Activated CD4-positive, alpha-beta T cell treated with anti-CD3 and anti-CD28 coated beads for 36 hours (primary cell): ENCODE measurements around the gene C10orf62. TPM values are rescaled to one million over a fixed set of nuclear protein-coding genes. Genes with fewer than 3 reads are reported as not detected.
A peak's percentile ranks its signal among the peaks of the same experiment; 100 is the strongest.
"Not testable (repeated sequence)": the region's sequence is repeated elsewhere in the genome, so short reads cannot be mapped to it uniquely, and the experiment has no call there.

Experiments
- ATAC-seq: fragments of 200-7000 bp; cut with Tn5 transposase; one replicate; pipeline ENCODE4 v1.10.0; 2021; ENCODE audit warnings: mild to moderate bottlenecking, moderate library complexity
- CTCF ChIA-PET: fragments of 350-600 bp; sonication (Branson Sonifier 250); formaldehyde crosslinking; loops from one replicate; lab custom pipeline; 2021; ENCODE audit warnings: antibody characterized with exemption; lab: Charles Lee
- POLR2A ChIA-PET: fragments of 350-600 bp; sonication (Branson Sonifier 250); formaldehyde crosslinking; loops from one replicate; lab custom pipeline; 2021; ENCODE audit warnings: antibody characterized with exemption, inconsistent platforms; lab: Charles Lee
- DNase-seq: peaks from one replicate; pipeline ENCODE4 v3.0.0-alpha.2; 2020
- H3K27ac Mint-ChIP-seq: one replicate; pipeline ENCODE4 v1.8.0; 2021; ENCODE audit warnings: mixed read lengths
- H3K27me3 Mint-ChIP-seq: one replicate; pipeline ENCODE4 v1.8.0; 2021; ENCODE audit warnings: mixed read lengths
- H3K36me3 Mint-ChIP-seq: one replicate; pipeline ENCODE4 v1.8.0; 2021; ENCODE audit warnings: low read depth, mixed read lengths
- H3K4me1 Mint-ChIP-seq: one replicate; pipeline ENCODE4 v1.8.0; 2021; ENCODE audit warnings: mixed read lengths
- H3K4me3 Mint-ChIP-seq: one replicate; pipeline ENCODE4 v1.8.0; 2021; ENCODE audit warnings: mild to moderate bottlenecking, moderate library complexity, mixed read lengths
- H3K9me3 Mint-ChIP-seq: one replicate; pipeline ENCODE4 v1.8.0; 2021; ENCODE audit warnings: low read depth, mixed read lengths
- intact Hi-C, 2 experiments: fragments of 100-400 bp; cut with DNase I in 1 of 2; cut with micrococcal nuclease in 1 of 2; formaldehyde crosslinking; loops; one replicate each; pipeline versions ENCODE4 v1.14.2 to v1.15.1; 2022 to 2024; cut with DNase I, micrococcal nuclease
- total RNA-seq, 2 experiments: library from RNA; stranded (reverse); gene quantifications; one replicate each; pipeline ENCODE4 v1.2.3, GENCODE V29; 2021

C10orf62 gene
- total RNA-seq, 2 experiments from 2014 or later = not detected

DNA sequence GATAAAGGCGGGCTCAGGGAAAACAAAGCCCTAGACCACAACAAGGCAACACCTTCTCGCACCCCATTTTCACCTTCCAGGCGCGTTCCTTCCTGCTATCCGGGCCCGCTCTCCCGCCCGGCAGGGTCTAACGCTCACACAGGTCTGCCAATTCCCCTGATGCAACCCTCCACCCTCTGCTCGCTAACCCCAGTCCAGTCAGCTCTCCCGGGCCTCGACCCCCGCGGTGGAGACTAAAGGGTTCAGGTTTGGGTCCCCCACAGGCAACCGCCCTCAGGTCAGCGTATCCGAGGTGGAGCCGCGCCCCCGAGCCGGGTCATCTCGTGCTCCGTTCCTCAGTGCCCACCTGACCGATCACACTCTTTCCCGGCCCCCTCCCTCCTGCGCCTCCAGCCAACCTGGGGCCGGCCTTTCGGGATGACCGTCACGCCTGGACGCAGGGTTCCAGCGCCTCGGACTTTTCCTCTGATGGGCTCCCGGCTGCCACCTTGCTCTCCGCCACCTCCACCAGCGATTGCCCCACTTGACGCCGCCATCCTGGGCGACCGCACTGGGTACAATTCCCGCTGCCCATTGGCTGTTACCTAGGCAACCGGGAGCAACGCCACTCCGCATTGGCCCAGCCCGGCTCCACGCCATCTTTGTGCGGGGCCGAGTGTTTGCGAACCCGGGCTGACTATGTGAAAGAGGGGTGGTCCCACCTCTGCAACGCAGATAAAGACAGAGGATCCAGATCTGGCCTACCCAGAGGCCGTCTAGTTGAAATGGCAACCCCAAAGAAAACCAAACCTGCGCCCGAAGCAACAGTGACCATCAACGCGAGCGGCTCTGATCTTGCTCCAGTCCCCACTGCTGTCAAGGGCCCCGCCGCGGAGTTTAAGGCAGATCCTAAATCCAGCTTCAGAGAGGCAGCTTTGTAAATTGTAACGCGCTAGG is 43.7 kb downstream of the C10orf62 start, which contains the start of gene MORN4:
MORN4 (minus strand) TSS at position 552 of the 936 bp plus-strand sequence. CDS start 13,847 bp downstream, outside the sequence.
- H3K36me3 Mint-ChIP-seq = no peaks in the 10 kb centered on the region
- CTCF ChIA-PET = interaction anchor here (0.7 kb wide), 2 partner anchors 11 to 25 kb away, joined by 3 read pairs; no protein-coding TSS in a partner anchor
- peak within 1 kb of the TSS; percentile 85 for H3K4me3 Mint-ChIP-seq
- H3K9me3 Mint-ChIP-seq = no peaks in the 10 kb centered on the region
- H3K27ac Mint-ChIP-seq = peak within 1 kb of the TSS; percentile 85
- POLR2A ChIA-PET = no interaction called here
- intact Hi-C loops = loop anchor here (1.0 to 2.0 kb wide), 6 partner anchors 8 to 187 kb away; partner anchors contain the start of genes MMS19 (in 2 of the 2), UBTD1 (in 2 of the 2), AVPI1 (in 1 of the 2) and EXOSC1 (in 1 of the 2)
- ATAC-seq (peak; percentile 99), DNase-seq (peak; percentile 94)
- peaks cover 16% of the 10 kb centered on the region for H3K4me1 Mint-ChIP-seq
- no peaks in the 10 kb centered on the region for H3K27me3 Mint-ChIP-seq

DNA sequence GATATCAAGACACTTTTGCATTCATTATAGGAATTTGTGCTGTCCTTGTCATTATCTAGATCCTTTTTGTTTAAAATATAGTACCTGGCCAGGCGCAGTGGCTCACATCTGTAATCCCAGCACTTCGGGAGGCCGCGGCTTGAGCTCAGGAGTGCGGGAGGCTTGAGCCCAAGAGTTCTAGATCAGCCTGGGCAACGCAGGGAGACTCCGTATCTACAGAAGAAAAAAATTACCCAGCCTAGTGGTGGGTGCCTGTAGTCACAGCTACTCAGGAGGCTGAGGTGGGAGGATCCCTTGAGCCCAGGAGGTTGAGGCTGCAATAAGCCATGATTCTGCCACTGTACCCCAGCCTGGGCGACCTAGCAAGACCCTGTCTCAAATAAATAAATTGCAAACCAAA is 44.4 kb downstream of the C10orf62 start:
- POLR2A ChIA-PET = no interaction called here
- intact Hi-C loops = loop anchor here (1.0 to 2.0 kb wide), 6 partner anchors 7 to 188 kb away; partner anchors contain the start of genes MMS19 (in 2 of the 2), UBTD1 (in 2 of the 2), AVPI1 (in 1 of the 2) and EXOSC1 (in 1 of the 2)

DNA sequence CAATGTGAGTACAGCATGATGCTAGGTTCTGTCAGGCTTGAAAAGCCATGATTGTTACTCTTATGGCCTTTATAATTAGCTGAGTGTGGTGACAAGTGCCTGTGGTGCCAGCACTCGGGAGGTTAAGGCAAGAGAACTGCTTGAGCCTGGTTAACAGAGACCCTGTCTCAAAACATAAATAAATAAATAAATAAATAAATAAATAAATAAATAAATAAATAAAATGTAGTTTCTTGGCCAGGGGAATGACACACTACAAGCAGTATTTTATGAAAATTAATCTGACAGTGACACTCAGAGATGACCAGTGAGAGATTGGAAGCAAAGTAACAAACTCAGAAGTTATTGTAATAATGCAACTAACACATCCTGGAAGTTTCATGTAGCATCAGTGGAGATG is 46.1 kb downstream of the C10orf62 start:
- H3K36me3 Mint-ChIP-seq = no peaks in the 10 kb centered on the region
- ATAC-seq = no peak
- no peaks in the 10 kb centered on the region for H3K9me3 Mint-ChIP-seq
- intact Hi-C loops = no loop called here
- peaks cover 20% of the 10 kb centered on the region for H3K4me1 Mint-ChIP-seq
- DNase-seq = no peak
- H3K27ac Mint-ChIP-seq = no peak overlapping the region
- no peaks in the 10 kb centered on the region for H3K27me3 Mint-ChIP-seq
- CTCF ChIA-PET = interaction anchor here (0.6 kb wide), 1 partner anchor 86 kb away, joined by 3 read pairs; no protein-coding TSS in a partner anchor
- H3K4me3 Mint-ChIP-seq = no peak overlapping the region
- POLR2A ChIA-PET = no interaction called here

More for the DNA sequence above, 44.4 kb downstream of the C10orf62 start:
- ATAC-seq (peak; percentile 47), DNase-seq (peak; percentile 38)
- no peaks in the 10 kb centered on the region for H3K9me3 Mint-ChIP-seq
- H3K27me3 Mint-ChIP-seq = no peaks in the 10 kb centered on the region
- H3K36me3 Mint-ChIP-seq = no peaks in the 10 kb centered on the region
- peak overlapping the region; percentile 85 for H3K4me3 Mint-ChIP-seq
- no peak overlapping the region for H3K27ac Mint-ChIP-seq
- CTCF ChIA-PET = interaction anchor here (0.6 to 0.7 kb wide), 3 partner anchors 10 to 1254 kb away, joined by 3 read pairs; no protein-coding TSS in a partner anchor
- H3K4me1 Mint-ChIP-seq = peaks cover 16% of the 10 kb centered on the region

DNA sequence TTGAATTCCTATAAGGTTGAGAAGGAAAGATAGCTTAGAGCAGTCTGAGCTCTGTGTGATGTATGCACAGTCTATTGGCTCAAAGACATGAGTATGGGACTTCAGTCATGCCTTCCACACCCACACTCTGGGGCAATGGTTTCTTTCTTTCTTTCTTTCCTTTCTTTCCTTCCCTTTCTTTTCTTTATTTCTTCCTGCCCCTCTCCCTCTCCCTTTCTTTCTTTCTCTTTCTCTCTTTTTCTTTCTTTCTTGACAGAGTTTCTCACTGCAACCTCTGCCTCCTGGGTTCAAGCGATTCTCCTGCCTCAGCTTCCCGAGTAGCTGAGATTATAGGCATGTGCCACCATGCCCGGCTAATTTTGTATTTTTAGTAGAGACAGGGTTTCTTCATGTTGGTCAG is 49.6 kb downstream of the C10orf62 start:
- POLR2A ChIA-PET = interaction anchor here (0.6 kb wide), 2 partner anchors 10 to 18 kb away, joined by 5 to 9 read pairs; no protein-coding TSS in a partner anchor
- intact Hi-C loops, ATAC-seq: not testable (repeated sequence)

DNA sequence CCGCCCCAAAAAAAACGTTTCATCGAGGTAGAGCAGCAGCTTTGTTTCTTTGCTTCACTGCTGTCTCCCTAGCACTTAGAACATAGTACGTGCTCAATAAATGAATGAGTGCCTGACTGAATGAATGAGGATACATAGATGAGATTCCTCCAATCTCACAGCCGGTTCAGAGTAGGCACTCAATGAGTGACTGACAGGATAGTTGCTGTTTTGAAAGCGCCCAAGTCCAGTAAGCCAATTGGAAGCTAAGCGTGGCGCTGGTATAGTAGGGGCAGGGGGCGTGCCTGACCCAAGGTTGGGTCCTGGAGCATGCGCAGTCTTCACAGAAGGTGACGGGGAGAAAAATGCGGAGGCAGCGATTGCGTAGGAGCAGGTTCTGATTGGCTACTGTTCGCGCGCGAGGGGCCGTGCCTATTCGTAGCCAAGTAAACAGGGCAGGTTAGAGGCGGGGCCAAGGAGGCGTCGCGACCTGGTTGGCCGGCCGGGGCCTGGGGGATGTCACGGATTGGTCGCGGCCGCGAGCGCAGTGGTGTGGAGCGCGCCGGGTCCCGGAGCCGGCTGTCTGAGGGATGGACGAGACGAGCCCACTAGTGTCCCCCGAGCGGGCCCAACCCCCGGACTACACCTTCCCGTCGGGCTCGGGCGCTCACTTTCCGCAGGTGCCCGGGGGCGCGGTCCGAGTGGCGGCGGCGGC is 50.8 kb downstream of the C10orf62 start, which contains the start of gene PI4K2A:
PI4K2A (plus strand) TSS at position 498 of the 694 bp plus-strand sequence; CDS start at position 570, 72 bp downstream.
- Mint-ChIP-seq H3K27me3 (no peaks in the 10 kb centered on the region), H3K4me1 (peaks cover 18% of the 10 kb centered on the region), H3K27ac (peak within 1 kb of the TSS; percentile 93), H3K36me3 (peaks cover 3% of the 10 kb centered on the region), H3K9me3 (no peaks in the 10 kb centered on the region), H3K4me3 (peak within 1 kb of the TSS; percentile 97)
- intact Hi-C loops = loop anchor here (1.0 to 10.0 kb wide), 11 partner anchors 47 to 1984 kb away; partner anchors contain the start of genes AVPI1 (in 2 of the 2), MMS19 (in 2 of the 2), UBTD1 (in 2 of the 2) and ARHGAP19 (in 1 of the 2)
- POLR2A ChIA-PET = interaction anchor here (0.5 kb wide), 1 partner anchor 224 kb away, joined by 3 read pairs; no protein-coding TSS in a partner anchor
- ATAC-seq (peak; percentile 99), DNase-seq (peak; percentile 100)
- CTCF ChIA-PET = interaction anchor here (0.6 to 1.3 kb wide), 7 partner anchors 14 to 152 kb away, joined by 3 to 5 read pairs (median 3); partner anchors contain the start of gene AVPI1

More for the DNA sequence above, 49.6 kb downstream of the C10orf62 start:
- H3K9me3 Mint-ChIP-seq, H3K36me3 Mint-ChIP-seq, H3K4me3 Mint-ChIP-seq, H3K27ac Mint-ChIP-seq, H3K27me3 Mint-ChIP-seq, DNase-seq: not testable (repeated sequence)
- CTCF ChIA-PET = interaction anchor here (0.6 kb wide), 2 partner anchors 13 to 442 kb away, joined by 3 read pairs; no protein-coding TSS in a partner anchor
- peaks cover 18% of the 10 kb centered on the region for H3K4me1 Mint-ChIP-seq

Other genes with a start within 250 kb of the C10orf62 start
- 10 to 100 TPM; 45.9 to 49.4 TPM for gene RRP12, start 188.4 kb upstream of the C10orf62 start, total RNA-seq
- gene PGAM1, start 163.5 kb upstream of the C10orf62 start, total RNA-seq = 1,000 to 10,000 TPM; 1,151 to 1,499 TPM
- gene EXOSC1, start 143.7 kb upstream of the C10orf62 start, total RNA-seq = 10 to 100 TPM; 52.3 to 54.2 TPM
- gene ZDHHC16, start 143.5 kb upstream of the C10orf62 start, total RNA-seq = 10 to 100 TPM; 34.6 to 42.8 TPM
- 100 to 1,000 TPM in 1 of 2 experiments, 10 to 100 TPM in 1; 91.3 to 107 TPM for gene MMS19, start 91.3 kb upstream of the C10orf62 start, total RNA-seq
- gene UBTD1, start 90.8 kb upstream of the C10orf62 start, total RNA-seq = 1 to 10 TPM; 1.4 to 1.5 TPM
- gene ANKRD2, start 16.9 kb upstream of the C10orf62 start, total RNA-seq = not detected
- not detected for gene HOGA1, start 5.3 kb upstream of the C10orf62 start, total RNA-seq
- 1 to 10 TPM; 3.9 to 5.3 TPM for gene MORN4, start 43.8 kb downstream of the C10orf62 start, total RNA-seq
- gene PI4K2A, start 51.0 kb downstream of the C10orf62 start, total RNA-seq = 1 to 10 TPM; 8.5 to 8.9 TPM
- 1 to 10 TPM; 2.1 to 2.2 TPM for gene AVPI1, start 97.5 kb downstream of the C10orf62 start, total RNA-seq
- 1 to 10 TPM; 1.8 to 1.9 TPM for gene MARVELD1, start 124.0 kb downstream of the C10orf62 start, total RNA-seq
- 10 to 100 TPM; 20.2 to 22.6 TPM for gene ZFYVE27, start 147.4 kb downstream of the C10orf62 start, total RNA-seq
- not detected for gene SFRP5, start 182.3 kb downstream of the C10orf62 start, total RNA-seq